Measurements from ENCODE around the gene PLP2.

GRCh38 chrX:49174723-49175122 is 3.0 kb downstream of the PLP2 start:
- TF ChIP-seq, protein P1, sequence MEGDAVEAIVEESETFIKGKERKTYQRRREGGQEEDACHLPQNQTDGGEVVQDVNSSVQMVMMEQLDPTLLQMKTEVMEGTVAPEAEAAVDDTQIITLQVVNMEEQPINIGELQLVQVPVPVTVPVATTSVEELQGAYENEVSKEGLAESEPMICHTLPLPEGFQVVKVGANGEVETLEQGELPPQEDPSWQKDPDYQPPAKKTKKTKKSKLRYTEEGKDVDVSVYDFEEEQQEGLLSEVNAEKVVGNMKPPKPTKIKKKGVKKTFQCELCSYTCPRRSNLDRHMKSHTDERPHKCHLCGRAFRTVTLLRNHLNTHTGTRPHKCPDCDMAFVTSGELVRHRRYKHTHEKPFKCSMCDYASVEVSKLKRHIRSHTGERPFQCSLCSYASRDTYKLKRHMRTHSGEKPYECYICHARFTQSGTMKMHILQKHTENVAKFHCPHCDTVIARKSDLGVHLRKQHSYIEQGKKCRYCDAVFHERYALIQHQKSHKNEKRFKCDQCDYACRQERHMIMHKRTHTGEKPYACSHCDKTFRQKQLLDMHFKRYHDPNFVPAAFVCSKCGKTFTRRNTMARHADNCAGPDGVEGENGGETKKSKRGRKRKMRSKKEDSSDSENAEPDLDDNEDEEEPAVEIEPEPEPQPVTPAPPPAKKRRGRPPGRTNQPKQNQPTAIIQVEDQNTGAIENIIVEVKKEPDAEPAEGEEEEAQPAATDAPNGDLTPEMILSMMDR (conservative IDR thresholded peaks at IDR 0.05; ENCODE audit: low read length) = no peak
- no peak for TF ChIP-seq EZH2phosphoT487 (IDR thresholded peaks at IDR 0.05; ENCODE audit: borderline replicate concordance)

Measured in Loucy (cell line).